ENCODE results near the gene TMEM258. TPM values are rescaled to one million over a fixed set of nuclear protein-coding genes. Genes with fewer than 3 reads are reported as not detected.

The TMEM258 gene
- total RNA-seq, 1 donor from 2014 or later: 18.3 TPM

DNA sequence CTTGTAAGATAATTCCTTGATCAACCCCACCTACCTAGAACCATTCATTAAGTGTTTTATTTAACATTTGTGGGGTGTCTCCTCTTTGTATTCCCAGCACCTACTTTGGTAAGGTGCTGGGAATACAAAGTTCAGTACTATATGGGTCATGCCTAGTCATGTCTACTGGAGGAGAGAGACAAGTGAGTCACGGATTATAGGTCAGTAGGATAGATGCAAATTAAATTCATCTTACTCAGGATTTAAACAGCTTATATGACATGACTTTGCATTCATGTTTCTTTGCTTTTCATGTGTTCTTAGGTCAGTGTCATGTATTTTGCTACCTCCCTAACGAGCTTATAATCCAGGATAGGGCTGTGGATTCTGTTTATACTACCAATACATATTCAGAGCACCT is 27.8 kb upstream of the TMEM258 start:
- DNase-seq (ENCODE audit: low read depth): peak; percentile 72

DNA sequence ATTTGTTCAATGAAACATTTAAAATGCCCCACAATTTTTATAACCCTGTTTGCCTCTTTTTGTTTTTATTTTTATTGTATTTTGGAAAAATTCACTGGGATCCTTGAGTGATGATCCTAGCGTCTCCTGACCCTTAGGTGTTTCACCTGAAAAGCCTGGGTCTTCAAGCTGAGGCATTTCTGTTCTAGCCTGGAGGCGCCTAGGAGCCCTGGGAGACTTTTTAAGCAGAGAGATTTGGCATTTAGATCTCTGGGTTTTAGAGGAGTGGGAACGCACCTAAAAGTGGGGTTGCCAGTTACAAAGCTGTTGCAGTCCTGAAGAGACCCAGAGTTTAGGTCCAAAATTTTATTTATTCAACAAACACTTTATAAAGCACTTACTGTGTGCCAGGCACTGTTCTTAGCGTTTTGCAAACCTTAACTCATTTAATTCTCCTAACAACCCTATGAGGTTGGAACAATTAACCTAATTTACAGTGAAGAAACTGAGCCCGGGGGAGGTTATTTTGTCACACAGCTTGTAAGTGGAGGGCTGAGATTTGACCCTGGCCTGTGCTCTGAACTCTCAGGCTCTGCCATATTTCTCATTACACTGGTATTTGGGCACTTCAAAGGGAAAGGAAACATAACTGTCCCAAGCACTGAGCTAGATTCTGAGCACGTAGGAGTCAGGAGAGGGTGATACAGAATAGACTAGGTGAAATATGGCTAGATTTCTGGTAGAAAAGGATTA is 25.2 kb upstream of the TMEM258 start:
- no peak for DNase-seq (ENCODE audit: low read depth)

DNA sequence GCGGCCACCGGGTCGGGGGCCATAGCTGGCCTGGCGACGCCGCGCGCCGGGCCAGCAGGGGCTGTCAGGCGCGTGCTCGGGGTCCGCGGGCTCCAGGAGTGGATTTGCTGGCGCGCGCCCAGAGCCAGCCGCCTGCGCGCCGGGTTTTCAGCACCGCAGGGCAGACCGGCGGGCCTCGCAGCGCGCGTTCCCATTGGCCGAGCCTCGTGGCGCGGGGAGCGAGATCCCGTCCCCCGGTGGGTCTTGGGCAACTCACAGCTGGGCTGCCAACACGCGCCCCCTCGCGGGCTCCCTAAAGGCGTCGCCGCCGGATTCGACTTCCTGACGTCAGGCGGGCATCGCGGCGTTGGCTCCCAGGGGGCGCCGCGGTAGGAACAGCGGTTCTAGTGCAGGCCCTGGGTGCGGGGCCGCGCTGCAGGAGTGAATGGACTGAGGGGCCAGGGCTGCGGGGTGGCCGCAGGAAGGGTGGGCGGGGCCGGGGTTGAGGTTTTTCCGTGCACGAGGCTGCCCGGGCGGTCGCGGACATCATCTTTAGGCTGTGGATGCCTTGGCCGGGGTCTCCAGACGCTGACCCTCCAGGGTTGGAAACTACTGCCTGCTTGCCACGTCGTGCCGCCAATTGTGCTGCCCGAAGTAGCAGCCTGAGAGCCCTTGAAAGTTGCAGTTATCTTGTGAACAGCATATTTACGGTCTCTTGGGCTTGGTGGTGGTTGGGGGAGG is 24.5 kb upstream of the TMEM258 start, which contains the start of gene FADS1:
Gene FADS1 (minus strand): TSS at position 268 of the 720 bp plus-strand sequence. CDS start 74 bp downstream, at position 194.
- peak; percentile 77 for DNase-seq (ENCODE audit: low read depth)

DNA sequence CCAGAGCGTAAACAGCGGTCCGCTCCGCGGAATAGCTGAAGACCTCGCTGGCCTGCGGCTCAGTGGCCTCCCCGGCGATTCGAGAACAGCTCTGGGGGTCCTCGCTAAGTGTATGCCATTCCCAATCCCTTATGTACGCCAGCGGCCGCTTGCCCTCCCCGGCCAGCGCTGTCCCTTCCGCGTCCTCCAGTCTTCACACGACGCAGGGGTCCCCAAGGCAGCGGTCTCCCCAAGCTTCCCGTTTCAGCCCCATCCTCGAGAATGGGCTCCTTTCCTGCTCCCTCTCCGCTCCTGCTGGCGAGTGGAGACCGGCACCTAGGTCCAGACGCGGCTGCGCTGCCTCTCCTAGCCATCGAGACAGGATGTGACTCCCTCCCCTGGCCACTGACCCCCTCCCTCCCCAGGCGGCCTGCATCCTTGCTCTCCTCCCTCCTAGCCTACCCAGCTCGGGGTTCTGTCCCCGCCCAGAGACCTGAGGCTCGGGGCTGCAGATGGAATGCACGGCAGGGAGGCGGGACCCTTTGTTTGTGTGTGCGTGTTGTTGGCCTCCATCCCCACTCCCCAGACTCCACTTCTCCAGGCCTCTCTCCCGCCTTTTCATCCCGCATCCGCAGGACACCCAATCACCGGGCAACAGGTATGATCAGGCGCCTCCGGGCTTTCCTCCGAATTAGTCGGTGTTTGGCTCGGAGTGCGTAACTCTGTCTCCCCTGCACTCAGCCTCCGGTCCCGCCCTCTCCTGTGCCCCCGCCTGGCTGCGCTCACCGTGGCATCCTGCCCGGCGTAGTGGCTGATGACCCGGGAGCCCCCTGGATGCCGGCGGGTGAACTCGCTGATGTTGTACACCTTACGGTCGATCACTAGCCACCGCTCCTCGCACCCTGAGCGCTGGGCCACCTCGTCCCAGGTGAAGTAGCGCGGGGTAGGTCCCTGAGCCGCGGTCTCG is 23.7 kb upstream of the TMEM258 start:
- DNase-seq (ENCODE audit: low read depth): peak; percentile 55

DNA sequence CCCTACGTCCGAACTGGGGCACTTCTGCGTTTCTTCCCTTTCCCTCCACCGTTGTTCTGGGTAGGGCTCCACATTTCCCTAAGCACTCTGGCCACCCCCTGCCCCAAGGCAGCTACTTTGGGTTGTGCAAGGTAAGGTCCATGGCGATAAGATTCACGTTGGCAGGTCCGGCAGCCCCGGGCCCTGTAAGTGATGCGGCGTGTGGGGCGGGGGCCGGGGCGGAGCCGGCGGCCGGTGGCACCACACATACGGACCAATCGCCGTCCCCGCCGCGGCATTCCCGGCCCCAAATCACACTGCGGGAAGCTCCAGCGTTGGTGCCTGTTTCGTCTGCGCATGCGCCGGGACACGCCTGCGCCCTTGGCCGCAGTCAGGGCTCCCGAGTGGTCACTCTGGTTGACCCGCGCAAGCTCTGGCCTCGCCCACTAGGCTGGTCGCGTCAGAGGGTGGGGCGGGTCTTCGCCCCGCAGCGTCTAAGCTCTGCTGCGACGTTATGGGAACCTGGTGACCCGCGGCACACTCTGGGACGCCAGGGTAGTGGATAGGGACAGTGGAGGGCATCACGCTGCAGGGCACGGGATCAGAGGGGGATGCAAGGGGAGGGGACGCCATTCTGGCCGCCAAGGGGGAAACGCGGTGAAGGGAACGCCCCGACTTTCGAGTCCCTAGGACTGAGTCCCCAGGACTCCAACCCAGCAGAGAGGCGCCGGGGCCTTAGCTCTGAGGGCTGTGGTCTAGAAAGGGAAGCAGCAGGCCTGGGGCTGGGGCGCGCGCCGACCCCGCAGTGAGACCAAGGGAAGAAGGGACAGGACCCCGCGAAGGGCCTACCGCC is 22.8 kb upstream of the TMEM258 start:
- DNase-seq (ENCODE audit: low read depth): peak; percentile 90

- peak; percentile 45 for DNase-seq (ENCODE audit: low read depth)
These were observed 22.0 kb upstream of the TMEM258 start for GRCh38 chr11:61814247-61814957.

- no peak for DNase-seq (ENCODE audit: low read depth)
These were observed 20.5 kb upstream of the TMEM258 start for GRCh38 chr11:61812736-61813411.

DNA sequence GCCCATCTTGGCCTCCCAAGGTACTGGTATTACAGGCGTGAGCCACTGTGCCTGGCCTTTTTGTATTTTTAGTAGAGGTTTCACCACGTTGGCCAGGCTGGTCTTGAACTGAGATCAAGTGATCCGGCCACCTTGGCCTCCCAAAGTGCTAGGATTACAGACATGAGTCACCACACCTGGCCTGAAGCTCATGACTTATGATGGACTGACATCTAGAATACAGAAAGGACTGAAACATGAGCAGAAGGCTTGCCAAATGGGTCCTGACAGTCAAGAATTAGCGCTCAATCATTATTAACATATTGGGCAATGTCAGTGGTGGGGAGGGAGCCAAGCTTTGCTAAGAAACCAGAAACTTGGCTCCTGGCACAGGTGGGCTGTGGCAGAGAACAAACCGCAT is 19.4 kb upstream of the TMEM258 start:
- DNase-seq (ENCODE audit: low read depth): no peak

DNA sequence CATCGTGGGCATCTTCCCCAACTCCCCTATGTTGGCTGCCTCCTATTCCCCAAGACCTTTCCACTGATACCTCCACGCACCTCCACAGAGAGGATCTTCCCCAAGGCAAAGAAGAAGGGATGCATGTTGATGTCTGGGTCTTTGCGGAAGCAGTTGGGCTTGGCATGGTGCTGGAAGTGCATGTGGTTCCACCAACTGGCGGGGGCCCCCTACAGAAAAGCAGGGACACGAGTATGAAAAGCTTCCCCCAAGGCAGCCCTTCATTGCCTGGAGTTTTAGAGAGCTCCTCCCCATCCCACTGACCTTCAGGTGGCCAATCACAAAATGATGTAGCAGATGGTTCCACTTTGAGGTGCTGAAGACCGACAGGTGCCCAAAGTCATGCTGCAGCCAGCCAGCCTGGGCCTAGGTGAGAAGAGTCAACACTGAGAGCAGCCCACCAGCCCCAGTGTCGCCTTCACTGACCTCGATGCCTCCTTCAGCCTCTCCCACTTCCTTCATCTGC is 18.3 kb upstream of the TMEM258 start:
- DNase-seq (ENCODE audit: low read depth): no peak

- no peak for DNase-seq (ENCODE audit: low read depth)
These were observed 14.4 kb upstream of the TMEM258 start for GRCh38 chr11:61806785-61807184.

GRCh38 chr11:61805146-61805545 is 12.7 kb upstream of the TMEM258 start:
- no peak for DNase-seq (ENCODE audit: low read depth)

GRCh38 chr11:61803889-61804647 is 11.7 kb upstream of the TMEM258 start:
- DNase-seq (ENCODE audit: low read depth): no peak

- DNase-seq (ENCODE audit: low read depth): no peak
These were observed 10.2 kb upstream of the TMEM258 start for GRCh38 chr11:61802605-61803004.

GRCh38 chr11:61800331-61801281 is 8.2 kb upstream of the TMEM258 start:
- DNase-seq (ENCODE audit: low read depth): no peak

- no peak for DNase-seq (ENCODE audit: low read depth)
These were observed 7.4 kb upstream of the TMEM258 start for GRCh38 chr11:61799665-61800284.

- peak; percentile 84 for DNase-seq (ENCODE audit: low read depth)
These were observed 5.0 kb upstream of the TMEM258 start for GRCh38 chr11:61797263-61797944.

Data from renal cortical epithelial cell (primary cell).